Fibroblast of the aortic adventitia (primary cell): ENCODE measurements around the gene GPAM. TPM values are rescaled to one million over a fixed set of nuclear protein-coding genes. Genes with fewer than 3 reads are reported as not detected.

Experiments used
- DNase-seq: peaks from one replicate; pipeline ENCODE4 v3.0.0-alpha.2; 2010; ENCODE audit warnings: low read depth
- H3K4me3 ChIP-seq: 2 replicates; pipeline ENCODE4 v1.5.1; 2011; ENCODE audit warnings: low read depth, mild to moderate bottlenecking, control low read depth, low read length, moderate library complexity
- CTCF ChIP-seq: IDR thresholded peaks from 2 replicates; pipeline ENCODE4 v1.5.1; 2011; ENCODE audit warnings: mild to moderate bottlenecking, low read length, control low read depth, inconsistent platforms; ENCODE audit not compliant: insufficient read depth
- total RNA-seq: library from RNA; depleted of rRNA; stranded (reverse); fragments of >200 nt; gene quantifications from 2 replicates; pipeline ENCODE4 v1.2.3, GENCODE V29; 2012; ENCODE audit warnings: low replicate concordance

GPAM gene
- total RNA-seq, 1 donor: 10.9 TPM

GRCh38 chr10:112223725-112224124 is 40.2 kb upstream of the GPAM start:
- no peak for TF ChIP-seq CTCF
- no peak overlapping the region for H3K4me3 ChIP-seq
- no peak for DNase-seq

GRCh38 chr10:112222799-112223198 is 39.2 kb upstream of the GPAM start:
- TF ChIP-seq CTCF: no peak
- DNase-seq: no peak
- no peak overlapping the region for H3K4me3 ChIP-seq

GRCh38 chr10:112221545-112221944 is 38.0 kb upstream of the GPAM start:
- H3K4me3 ChIP-seq: no peak overlapping the region
- DNase-seq: peak; percentile 35
- TF ChIP-seq CTCF: no peak

GRCh38 chr10:112218960-112219359 is 35.4 kb upstream of the GPAM start:
- TF ChIP-seq CTCF: no peak
- no peak overlapping the region for H3K4me3 ChIP-seq
- no peak for DNase-seq

- no peak overlapping the region for H3K4me3 ChIP-seq
- no peak for TF ChIP-seq CTCF
Measured at GRCh38 chr10:112218036-112218390, 34.4 kb upstream of the GPAM start.

GRCh38 chr10:112217386-112218035 is 33.9 kb upstream of the GPAM start:
- no peak overlapping the region for H3K4me3 ChIP-seq
- DNase-seq: no peak
- TF ChIP-seq CTCF: no peak

More at GRCh38 chr10:112218036-112218390, 34.4 kb upstream of the GPAM start:
- DNase-seq: no peak

GRCh38 chr10:112216966-112217365 is 33.4 kb upstream of the GPAM start:
- TF ChIP-seq CTCF: no peak
- no peak overlapping the region for H3K4me3 ChIP-seq
- DNase-seq: no peak
